Endodermal cell (in vitro differentiated cells): Measurements from ENCODE around the gene TACC2. TPM values are rescaled to one million over a fixed set of nuclear protein-coding genes. Genes with fewer than 3 reads are reported as not detected.
A peak's percentile ranks its signal among the peaks of the same experiment; 100 is the strongest.

Source experiments
- DNase-seq: peaks from one replicate; pipeline ENCODE4 v3.0.0-alpha.2; 2017
- H3K27ac ChIP-seq: 2 replicates; pipeline ENCODE4 v1.5.1; 2013; ENCODE audit warnings: mild to moderate bottlenecking, low read depth, low read length, moderate library complexity
- H3K27me3 ChIP-seq: 2 replicates; pipeline ENCODE4 v1.6.1; 2013; ENCODE audit warnings: mild to moderate bottlenecking, low read length, moderate library complexity; ENCODE audit not compliant: insufficient read depth, control insufficient read depth, poor library complexity, severe bottlenecking
- H3K36me3 ChIP-seq: 2 replicates; pipeline ENCODE4 v1.7.0; 2013; ENCODE audit warnings: mild to moderate bottlenecking, low read length, moderate library complexity; ENCODE audit not compliant: control insufficient read depth, insufficient read depth
- H3K4me1 ChIP-seq: one replicate; pipeline ENCODE4 v1.7.0; 2013; ENCODE audit warnings: low read length; ENCODE audit not compliant: control insufficient read depth, insufficient read depth
- H3K4me3 ChIP-seq: 2 replicates; pipeline ENCODE4 v1.5.1; 2013; ENCODE audit warnings: mild to moderate bottlenecking, low read length, moderate library complexity
- H3K9ac ChIP-seq: 2 replicates; pipeline ENCODE4 v1.6.1; 2013; ENCODE audit warnings: mild to moderate bottlenecking, low read length, moderate library complexity; ENCODE audit not compliant: poor library complexity, severe bottlenecking; ENCODE audit errors: extremely low read depth
- H3K9me3 ChIP-seq: 2 replicates; pipeline ENCODE4 v1.6.1; 2013; ENCODE audit warnings: mild to moderate bottlenecking, low read length, moderate library complexity; ENCODE audit not compliant: control insufficient read depth
- H3K27ac Mint-ChIP-seq: 2 replicates; pipeline ENCODE4 v1.8.0; 2020; ENCODE audit warnings: mixed read lengths
- H3K27me3 Mint-ChIP-seq: 2 replicates; pipeline ENCODE4 v1.8.0; 2021; ENCODE audit warnings: mild to moderate bottlenecking, mixed read lengths; ENCODE audit not compliant: insufficient read depth
- H3K36me3 Mint-ChIP-seq: 2 replicates; pipeline ENCODE4 v1.8.0; 2020; ENCODE audit warnings: low read depth, mixed read lengths
- H3K4me1 Mint-ChIP-seq: 2 replicates; pipeline ENCODE4 v1.8.0; 2020; ENCODE audit warnings: mixed read lengths
- H3K4me3 Mint-ChIP-seq: 2 replicates; pipeline ENCODE4 v1.8.0; 2020; ENCODE audit warnings: mild to moderate bottlenecking, moderate library complexity, mixed read lengths
- H3K9me3 Mint-ChIP-seq: 2 replicates; pipeline ENCODE4 v1.8.0; 2020; ENCODE audit warnings: mild to moderate bottlenecking, mixed read lengths
- WGBS, 2 experiments: methylation state at CpG; one replicate each; pipeline versions ENCODE4 v1.1.5 to v1.1.7; 2013; ENCODE audit warnings: missing lambda C conversion rate in 2 of 2, mixed read lengths in 1 of 2; ENCODE audit not compliant: insufficient coverage in 1 of 2, insufficient read length in 1 of 2; 5-methylcytosine and 5-hydroxymethylcytosine counted together
- total RNA-seq, 2 donors: library from RNA; stranded (reverse); fragmentation: NEBNext Ultra II Directional in 1 of 2; extraction: Animal tissue kit (Norgen Biotek cat#: 25700) in 1 of 2; gene quantifications; 2 replicates in 1 of 2; 3 replicates in 1 of 2; pipeline ENCODE4 v1.2.1, GENCODE V29; 2021
- TF ChIP-seq, protein P1 (sequence below): fragments of 200-600 bp; sonication (generic); conservative IDR thresholded peaks from 2 replicates; pipeline ENCODE4 v1.5.0; 2021; ENCODE audit warnings: antibody characterized with exemption, mild to moderate bottlenecking

The TACC2 gene
- total RNA-seq, 2 donors from 2014 or later = 24.5 to 34.1 TPM

GRCh38 chr10:122191936-122192541 is 203.1 kb downstream of the TACC2 start:
- H3K4me3 ChIP-seq = no peak overlapping the region
- Mint-ChIP-seq H3K27ac (no peak overlapping the region), H3K9me3 (no peaks in the 10 kb centered on the region), H3K4me3 (no peak overlapping the region), H3K36me3 (peaks cover 15% of the 10 kb centered on the region), H3K4me1 (peaks cover 37% of the 10 kb centered on the region), H3K27me3 (no peaks in the 10 kb centered on the region)
- no peaks in the 10 kb centered on the region for H3K4me1 ChIP-seq
- peak overlapping the region; percentile 81 for H3K27ac ChIP-seq
- no peaks in the 10 kb centered on the region for H3K27me3 ChIP-seq
- WGBS, 2 experiments = 72 to 92% methylated on average over 10 to 18 of the region's 18 CpGs
- H3K36me3 ChIP-seq = peaks cover 12% of the 10 kb centered on the region
- no peak overlapping the region for H3K9ac ChIP-seq
- H3K9me3 ChIP-seq = no peaks in the 10 kb centered on the region
- TF ChIP-seq, protein P1, sequence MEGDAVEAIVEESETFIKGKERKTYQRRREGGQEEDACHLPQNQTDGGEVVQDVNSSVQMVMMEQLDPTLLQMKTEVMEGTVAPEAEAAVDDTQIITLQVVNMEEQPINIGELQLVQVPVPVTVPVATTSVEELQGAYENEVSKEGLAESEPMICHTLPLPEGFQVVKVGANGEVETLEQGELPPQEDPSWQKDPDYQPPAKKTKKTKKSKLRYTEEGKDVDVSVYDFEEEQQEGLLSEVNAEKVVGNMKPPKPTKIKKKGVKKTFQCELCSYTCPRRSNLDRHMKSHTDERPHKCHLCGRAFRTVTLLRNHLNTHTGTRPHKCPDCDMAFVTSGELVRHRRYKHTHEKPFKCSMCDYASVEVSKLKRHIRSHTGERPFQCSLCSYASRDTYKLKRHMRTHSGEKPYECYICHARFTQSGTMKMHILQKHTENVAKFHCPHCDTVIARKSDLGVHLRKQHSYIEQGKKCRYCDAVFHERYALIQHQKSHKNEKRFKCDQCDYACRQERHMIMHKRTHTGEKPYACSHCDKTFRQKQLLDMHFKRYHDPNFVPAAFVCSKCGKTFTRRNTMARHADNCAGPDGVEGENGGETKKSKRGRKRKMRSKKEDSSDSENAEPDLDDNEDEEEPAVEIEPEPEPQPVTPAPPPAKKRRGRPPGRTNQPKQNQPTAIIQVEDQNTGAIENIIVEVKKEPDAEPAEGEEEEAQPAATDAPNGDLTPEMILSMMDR = no peak
- no peak for DNase-seq

- peaks cover 12% of the 10 kb centered on the region for H3K36me3 ChIP-seq
- DNase-seq = no peak
- no peak overlapping the region for H3K27ac ChIP-seq
- Mint-ChIP-seq H3K27me3 (no peaks in the 10 kb centered on the region), H3K36me3 (peaks cover 19% of the 10 kb centered on the region), H3K4me1 (peaks cover 29% of the 10 kb centered on the region), H3K9me3 (no peaks in the 10 kb centered on the region), H3K4me3 (no peak overlapping the region), H3K27ac (no peak overlapping the region)
- no peaks in the 10 kb centered on the region for H3K27me3 ChIP-seq
- no peaks in the 10 kb centered on the region for H3K4me1 ChIP-seq
- no peak overlapping the region for H3K9ac ChIP-seq
- TF ChIP-seq, protein P1 = no peak
- WGBS, 2 experiments = 94 to 100% methylated on average over 7 to 9 of the region's 9 CpGs
- no peak overlapping the region for H3K4me3 ChIP-seq
- no peaks in the 10 kb centered on the region for H3K9me3 ChIP-seq
Observed at GRCh38 chr10:122194251-122194650, 205.3 kb downstream of the TACC2 start.

GRCh38 chr10:122196218-122196617 is 207.3 kb downstream of the TACC2 start:
- Mint-ChIP-seq H3K27ac (no peak overlapping the region), H3K9me3 (no peaks in the 10 kb centered on the region), H3K4me1 (peaks cover 20% of the 10 kb centered on the region), H3K36me3 (peaks cover 28% of the 10 kb centered on the region), H3K4me3 (no peak overlapping the region), H3K27me3 (no peaks in the 10 kb centered on the region)
- Histone ChIP-seq H3K27ac (no peak overlapping the region), H3K4me3 (no peak overlapping the region), H3K27me3 (no peaks in the 10 kb centered on the region), H3K4me1 (no peaks in the 10 kb centered on the region), H3K9me3 (no peaks in the 10 kb centered on the region), H3K36me3 (peaks cover 21% of the 10 kb centered on the region), H3K9ac (no peak overlapping the region)
- WGBS, 2 experiments = 96 to 97% methylated on average over 7 to 11 of the region's 12 CpGs
- no peak for DNase-seq
- TF ChIP-seq, protein P1 = no peak
